BJ (cell line): ENCODE data around the gene CMTM7. TPM values are rescaled to one million over a fixed set of nuclear protein-coding genes. Genes with fewer than 3 reads are reported as not detected.
A peak's percentile ranks its signal among the peaks of the same experiment; 100 is the strongest.

Source experiments
- CTCF ChIA-PET: fragments of 350-600 bp; formaldehyde crosslinking; extraction: SDS; loops from one replicate; lab custom pipeline; 2021; ENCODE audit warnings: antibody characterized with exemption, inconsistent platforms; lab: Yijun Ruan, JAX
- POLR2A ChIA-PET: fragments of 300-600 bp; sonication (Branson Sonifier 250); formaldehyde crosslinking; extraction: SDS; loops from one replicate; lab custom pipeline; 2021; ENCODE audit warnings: antibody characterized with exemption; lab: Charles Lee
- DNase-seq: peaks from one replicate; pipeline ENCODE4 v3.0.0-alpha.2; 2011; ENCODE audit warnings: low read depth
- H3K27me3 ChIP-seq: 2 replicates; pipeline ENCODE4 v1.6.0; 2011; ENCODE audit warnings: low read length; ENCODE audit not compliant: control insufficient read depth, insufficient read depth
- H3K36me3 ChIP-seq: 2 replicates; pipeline ENCODE4 v1.5.1; 2011; ENCODE audit warnings: low read length; ENCODE audit not compliant: control insufficient read depth, insufficient read depth
- H3K4me3 ChIP-seq: 2 replicates; pipeline ENCODE4 v1.5.1; 2011; ENCODE audit warnings: low read depth, mild to moderate bottlenecking, control low read depth, low read length
- polyA plus RNA-seq: library from polyadenylated mRNA; depleted of rRNA; stranded (reverse); fragments of >200 nt; gene quantifications from 2 replicates; pipeline ENCODE4 v1.2.3, GENCODE V29; 2011
- TF ChIP-seq, protein P1 (sequence below): IDR thresholded peaks from 2 replicates; pipeline ENCODE4 v1.5.1; 2011; ENCODE audit warnings: low read depth, mild to moderate bottlenecking, control low read depth, inconsistent platforms, low read length, moderate library complexity; ENCODE audit not compliant: insufficient read depth

The CMTM7 gene
- polyA plus RNA-seq, 1 experiment: 13.7 TPM

DNA sequence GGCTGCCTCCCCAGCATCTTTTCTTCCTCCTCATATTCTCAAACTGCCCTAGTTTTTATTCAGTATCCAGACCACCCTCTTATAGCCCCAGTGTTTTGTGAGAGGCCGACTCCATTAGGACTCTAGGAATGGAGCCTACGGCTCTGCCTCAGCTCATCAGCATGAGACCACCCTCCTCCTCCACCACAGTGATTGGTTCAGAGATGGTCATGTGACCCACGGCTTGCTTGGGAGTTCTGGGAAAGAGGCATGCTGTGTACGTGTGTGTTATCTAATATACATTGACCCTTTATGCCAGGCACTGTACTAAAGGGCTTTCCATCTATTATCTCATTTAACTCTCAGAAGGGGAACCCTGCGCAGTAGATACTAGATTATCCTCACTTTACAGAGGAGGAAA lies 17.8 kb upstream of the CMTM7 start:
- POLR2A ChIA-PET: no interaction called here
- CTCF ChIA-PET: interaction anchor here (1.0 to 6.5 kb wide), 9 partner anchors 12 to 291 kb away, joined by 4 to 86 read pairs (median 5); partner anchors contain the start of genes CMTM6 and CMTM7
- Histone ChIP-seq H3K36me3 (no peaks in the 10 kb centered on the region), H3K4me3 (no peak overlapping the region), H3K27me3 (no peaks in the 10 kb centered on the region; the same call in 1 of the 2 replicates)
- TF ChIP-seq, protein P1, sequence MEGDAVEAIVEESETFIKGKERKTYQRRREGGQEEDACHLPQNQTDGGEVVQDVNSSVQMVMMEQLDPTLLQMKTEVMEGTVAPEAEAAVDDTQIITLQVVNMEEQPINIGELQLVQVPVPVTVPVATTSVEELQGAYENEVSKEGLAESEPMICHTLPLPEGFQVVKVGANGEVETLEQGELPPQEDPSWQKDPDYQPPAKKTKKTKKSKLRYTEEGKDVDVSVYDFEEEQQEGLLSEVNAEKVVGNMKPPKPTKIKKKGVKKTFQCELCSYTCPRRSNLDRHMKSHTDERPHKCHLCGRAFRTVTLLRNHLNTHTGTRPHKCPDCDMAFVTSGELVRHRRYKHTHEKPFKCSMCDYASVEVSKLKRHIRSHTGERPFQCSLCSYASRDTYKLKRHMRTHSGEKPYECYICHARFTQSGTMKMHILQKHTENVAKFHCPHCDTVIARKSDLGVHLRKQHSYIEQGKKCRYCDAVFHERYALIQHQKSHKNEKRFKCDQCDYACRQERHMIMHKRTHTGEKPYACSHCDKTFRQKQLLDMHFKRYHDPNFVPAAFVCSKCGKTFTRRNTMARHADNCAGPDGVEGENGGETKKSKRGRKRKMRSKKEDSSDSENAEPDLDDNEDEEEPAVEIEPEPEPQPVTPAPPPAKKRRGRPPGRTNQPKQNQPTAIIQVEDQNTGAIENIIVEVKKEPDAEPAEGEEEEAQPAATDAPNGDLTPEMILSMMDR: no peak
- DNase-seq: no peak

DNA sequence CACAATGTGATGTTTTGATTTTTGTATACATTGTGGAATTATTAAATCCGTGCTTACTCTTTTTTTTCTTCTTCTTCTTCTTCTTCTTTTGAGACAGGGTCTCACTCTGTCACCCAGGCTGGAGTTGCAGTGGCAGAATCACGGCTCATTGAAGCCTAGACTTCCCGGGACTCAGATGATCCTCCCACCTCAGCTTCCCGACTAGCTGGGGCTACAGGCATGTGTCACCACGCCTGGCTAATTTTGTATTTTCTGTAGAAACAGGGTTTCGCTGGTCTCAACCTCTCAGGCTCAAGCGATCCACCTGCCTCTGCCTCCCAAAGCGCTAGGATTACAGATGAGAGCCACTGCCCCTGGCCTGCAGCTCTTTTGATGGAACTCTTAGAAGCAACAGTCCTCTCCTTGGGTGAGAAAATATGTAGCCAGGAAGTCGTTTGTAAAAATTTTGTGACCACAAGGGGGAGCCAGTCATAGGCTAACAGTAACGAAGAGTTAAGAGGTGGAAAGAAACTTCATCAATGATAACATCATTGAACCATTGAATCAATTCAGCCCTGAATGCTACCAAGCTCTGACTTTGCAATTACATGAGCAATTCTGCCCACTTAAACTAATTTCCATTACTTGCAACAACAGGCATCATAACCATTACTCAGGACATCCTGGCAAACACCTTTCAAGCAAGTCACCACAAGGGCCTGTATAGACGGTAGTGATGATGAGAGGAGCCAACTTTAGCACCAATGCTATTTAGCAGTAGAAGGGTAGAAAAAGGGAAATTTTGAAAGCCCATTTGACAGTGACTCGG lies 16.7 kb upstream of the CMTM7 start:
- no peaks in the 10 kb centered on the region; the same call in 1 of the 2 replicates for H3K27me3 ChIP-seq
- no peak overlapping the region for H3K4me3 ChIP-seq
- TF ChIP-seq, protein P1: peak; percentile 65
- no peak for DNase-seq
- ChIA-PET POLR2A (no interaction called here), CTCF (interaction anchor here (0.6 to 6.5 kb wide), 31 partner anchors 8 to 445 kb away, joined by 3 to 86 read pairs (median 4); partner anchors contain the start of genes CMTM6 and CMTM7)
- no peaks in the 10 kb centered on the region for H3K36me3 ChIP-seq

DNA sequence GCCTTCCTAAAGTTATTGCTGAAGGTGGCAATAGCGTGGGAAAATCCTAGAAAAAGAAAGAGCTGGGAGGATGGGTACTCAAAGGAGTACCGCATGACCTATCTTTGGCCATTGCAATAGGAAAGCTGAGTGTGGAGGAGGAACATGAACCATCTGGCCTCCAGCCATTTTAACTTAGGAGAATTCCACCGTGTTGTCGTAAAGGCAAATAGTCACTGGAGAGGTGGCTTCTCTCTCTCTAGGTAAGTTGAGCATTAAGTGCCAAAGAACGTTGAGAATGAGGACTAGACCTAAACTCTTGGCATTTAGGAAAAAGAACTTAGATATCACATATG lies 16.1 kb upstream of the CMTM7 start:
- H3K4me3 ChIP-seq: no peak overlapping the region
- no peaks in the 10 kb centered on the region; the same call in 1 of the 2 replicates for H3K27me3 ChIP-seq
- CTCF ChIA-PET: interaction anchor here (0.6 to 6.5 kb wide), 22 partner anchors 8 to 292 kb away, joined by 3 to 86 read pairs (median 4); partner anchors contain the start of genes CMTM6 and CMTM7
- no peaks in the 10 kb centered on the region for H3K36me3 ChIP-seq
- POLR2A ChIA-PET: no interaction called here
- DNase-seq: no peak
- TF ChIP-seq, protein P1: no peak

DNA sequence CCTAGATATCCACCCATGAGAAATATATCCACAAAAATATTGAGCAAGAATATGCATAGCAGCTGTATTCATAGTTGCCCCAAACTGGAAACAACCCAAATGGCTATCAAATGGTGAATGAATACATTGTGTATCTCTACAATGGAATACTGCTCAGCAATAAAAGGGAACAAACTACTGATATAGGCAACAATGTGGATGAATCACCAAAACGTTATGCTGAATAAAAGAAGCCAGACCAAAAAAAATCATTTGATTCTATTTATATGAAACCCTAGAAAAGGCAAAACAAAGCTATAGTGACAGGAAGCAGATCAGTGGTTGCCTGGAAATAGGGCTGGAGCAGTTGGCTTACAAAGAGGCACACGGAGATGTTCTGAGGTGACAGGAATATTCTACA lies 15.5 kb upstream of the CMTM7 start:
- POLR2A ChIA-PET: no interaction called here
- CTCF ChIA-PET: interaction anchor here (0.9 to 6.5 kb wide), 15 partner anchors 9 to 213 kb away, joined by 3 to 86 read pairs (median 4); partner anchors contain the start of gene CMTM7
- no peak overlapping the region for H3K4me3 ChIP-seq
- no peaks in the 10 kb centered on the region for H3K36me3 ChIP-seq
- DNase-seq: no peak
- H3K27me3 ChIP-seq: no peaks in the 10 kb centered on the region; the same call in 1 of the 2 replicates
- TF ChIP-seq, protein P1: no peak

DNA sequence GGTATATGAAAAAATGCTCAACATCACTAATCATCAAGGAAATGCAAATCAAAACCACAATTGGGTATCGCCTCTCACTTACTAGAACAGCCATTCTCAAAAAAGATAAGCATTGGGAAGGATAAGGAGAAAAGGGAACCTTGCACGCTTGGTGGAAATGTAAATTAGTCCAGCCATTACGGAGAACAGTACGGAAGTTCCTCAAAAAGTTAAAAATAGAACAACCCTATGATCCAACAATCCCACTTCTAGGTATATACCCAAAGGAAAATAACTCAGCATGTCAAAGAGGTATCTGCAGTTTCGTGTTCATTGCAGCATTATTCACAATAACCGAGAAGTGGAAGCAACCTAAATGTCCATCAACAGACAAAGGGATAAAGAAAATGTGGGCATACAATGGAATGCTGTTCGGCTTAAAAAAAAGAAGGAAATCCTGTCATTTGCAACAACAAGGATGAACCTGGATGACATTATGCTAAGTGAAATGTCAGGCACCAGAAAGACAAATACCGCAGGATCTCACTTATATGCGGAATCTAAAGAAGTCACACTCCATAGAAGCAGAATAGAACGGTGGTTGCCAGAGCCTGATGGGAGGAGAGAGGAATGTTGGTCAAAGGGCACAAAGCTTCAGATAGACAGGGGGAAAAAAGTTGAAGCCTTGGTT lies 11.7 kb upstream of the CMTM7 start:
- Histone ChIP-seq H3K27me3 (no peaks in the 10 kb centered on the region; the same call in 1 of the 2 replicates), H3K36me3 (no peaks in the 10 kb centered on the region), H3K4me3 (no peak overlapping the region)
- DNase-seq: no peak
- TF ChIP-seq, protein P1: no peak
- POLR2A ChIA-PET: no interaction called here
- CTCF ChIA-PET: no interaction called here
